BJ (cell line): ENCODE data around the gene RPS6KA2. TPM values are rescaled to one million over a fixed set of nuclear protein-coding genes. Genes with fewer than 3 reads are reported as not detected.

Experiments used
- CTCF ChIA-PET: fragments of 350-600 bp; formaldehyde crosslinking; extraction: SDS; loops from one replicate; lab custom pipeline; 2021; ENCODE audit warnings: antibody characterized with exemption, inconsistent platforms; lab: Yijun Ruan, JAX
- POLR2A ChIA-PET: fragments of 300-600 bp; sonication (Branson Sonifier 250); formaldehyde crosslinking; extraction: SDS; loops from one replicate; lab custom pipeline; 2021; ENCODE audit warnings: antibody characterized with exemption; lab: Charles Lee
- DNase-seq: peaks from one replicate; pipeline ENCODE4 v3.0.0-alpha.2; 2011; ENCODE audit warnings: low read depth
- H3K27me3 ChIP-seq: 2 replicates; pipeline ENCODE4 v1.6.0; 2011; ENCODE audit warnings: low read length; ENCODE audit not compliant: control insufficient read depth, insufficient read depth
- H3K36me3 ChIP-seq: 2 replicates; pipeline ENCODE4 v1.5.1; 2011; ENCODE audit warnings: low read length; ENCODE audit not compliant: control insufficient read depth, insufficient read depth
- H3K4me3 ChIP-seq: 2 replicates; pipeline ENCODE4 v1.5.1; 2011; ENCODE audit warnings: low read depth, mild to moderate bottlenecking, control low read depth, low read length
- CTCF ChIP-seq: IDR thresholded peaks from 2 replicates; pipeline ENCODE4 v1.5.1; 2011; ENCODE audit warnings: low read depth, mild to moderate bottlenecking, control low read depth, inconsistent platforms, low read length, moderate library complexity; ENCODE audit not compliant: insufficient read depth
- polyA plus RNA-seq: library from polyadenylated mRNA; depleted of rRNA; stranded (reverse); fragments of >200 nt; gene quantifications from 2 replicates; pipeline ENCODE4 v1.2.3, GENCODE V29; 2011

RPS6KA2 gene
- polyA plus RNA-seq, 1 experiment = 80.8 TPM

GRCh38 chr6:166382933-166383801 lies 243.9 kb downstream of the RPS6KA2 start, which contains the start of gene MPC1:
Gene MPC1 (minus strand): TSS chr6:166382940. CDS start chr6:166382876, 64 bp downstream.
- ChIA-PET CTCF (interaction anchor here (1.0 to 1.2 kb wide), 3 partner anchors 12 to 75 kb away, joined by 3 read pairs; partner anchors contain the start of gene PRR18), POLR2A (no interaction called here)
- Histone ChIP-seq H3K36me3 (no peaks in the 10 kb centered on the region), H3K27me3 (no peaks in the 10 kb centered on the region; the same call in 1 of the 2 replicates), H3K4me3 (peak within 1 kb of the TSS; percentile 84)
- DNase-seq = peak; percentile 71
- TF ChIP-seq CTCF = no peak

GRCh38 chr6:166382500-166382932 lies 244.5 kb downstream of the RPS6KA2 start:
- no peak for TF ChIP-seq CTCF
- no peaks in the 10 kb centered on the region for H3K36me3 ChIP-seq
- no peaks in the 10 kb centered on the region; the same call in 1 of the 2 replicates for H3K27me3 ChIP-seq
- POLR2A ChIA-PET = no interaction called here
- H3K4me3 ChIP-seq = peak overlapping the region; percentile 84
- DNase-seq = no peak
- CTCF ChIA-PET = no interaction called here

- TF ChIP-seq CTCF = peak; percentile 78
- Histone ChIP-seq H3K27me3 (no peaks in the 10 kb centered on the region; the same call in 1 of the 2 replicates), H3K36me3 (no peaks in the 10 kb centered on the region), H3K4me3 (peak overlapping the region; percentile 84)
- DNase-seq = no peak
- POLR2A ChIA-PET = no interaction called here
- CTCF ChIA-PET = interaction anchor here (0.6 to 1.7 kb wide), 17 partner anchors 15 to 107 kb away, joined by 3 to 11 read pairs (median 4); partner anchors contain the start of genes PRR18 and SFT2D1
Measured at GRCh38 chr6:166381733-166382499, 245.1 kb downstream of the RPS6KA2 start.

- Histone ChIP-seq H3K36me3 (no peaks in the 10 kb centered on the region), H3K4me3 (peak overlapping the region; percentile 84), H3K27me3 (no peaks in the 10 kb centered on the region; the same call in 1 of the 2 replicates)
- no peak for TF ChIP-seq CTCF
- ChIA-PET CTCF (interaction anchor here (0.6 to 1.7 kb wide), 17 partner anchors 15 to 107 kb away, joined by 3 to 11 read pairs (median 4); partner anchors contain the start of genes PRR18 and SFT2D1), POLR2A (no interaction called here)
- DNase-seq = no peak
Measured at GRCh38 chr6:166381381-166381732, 245.7 kb downstream of the RPS6KA2 start.
